ENCODE results near the gene VPS8. TPM values are rescaled to one million over a fixed set of nuclear protein-coding genes. Genes with fewer than 3 reads are reported as not detected.

Gene VPS8
- polyA plus RNA-seq, 2 of the 4 experiments (the other 2 are of a cell fraction) = 10.3 to 30.1 TPM

GRCh38 chr3:184802150-184802549 is 9.8 kb upstream of the VPS8 start:
- no peak overlapping the region for H3K27ac ChIP-seq
- POLR2A ChIA-PET = no interaction called here
- H3K4me1 ChIP-seq = peaks cover 10% of the 10 kb centered on the region
- TF ChIP-seq EHF (CRISPR knock-in tag; IDR thresholded peaks at IDR 0.05) (no peak), CBX8 (IDR thresholded peaks at IDR 0.05) (no peak), RNF2 (IDR thresholded peaks at IDR 0.05; ENCODE audit: borderline replicate concordance, low read depth) (no peak), ESRRA (IDR thresholded peaks at IDR 0.05; ENCODE audit: borderline replicate concordance, low read length) (no peak), SMC3 (IDR thresholded peaks at IDR 0.05) (no peak), KDM5A (IDR thresholded peaks at IDR 0.05) (no peak), HOXB5 (CRISPR knock-in tag; IDR thresholded peaks at IDR 0.05) (no peak), CHD4 (IDR thresholded peaks at IDR 0.05; ENCODE audit: borderline replicate concordance) (no peak), FOXS1 (CRISPR knock-in tag; IDR thresholded peaks at IDR 0.05) (no peak), HOXA7 (CRISPR knock-in tag; IDR thresholded peaks at IDR 0.05) (no peak), MAZ (IDR thresholded peaks at IDR 0.05; ENCODE audit: borderline replicate concordance, low read depth, low read length) (no peak), CTCF (IDR thresholded peaks at IDR 0.05) (no peak)
- DNase-seq (ENCODE audit: low read depth in 1 of 2, low spot score in 1 of 2) (no peak), FAIRE-seq (no peak), ATAC-seq (no peak)
- CTCF ChIA-PET = interaction anchor here (1.0 to 2.9 kb wide), 6 partner anchors 17 to 241 kb away, joined by 3 to 16 read pairs (median 11); partner anchors contain the start of gene EPHB3
- no peak overlapping the region for H3K4me3 ChIP-seq
- no peaks in the 10 kb centered on the region for H3K9me3 ChIP-seq
- 58% methylated on average over 4 of the region's 4 CpGs for WGBS (ENCODE audit: missing lambda C conversion rate)
- H3K4me2 ChIP-seq = no peak overlapping the region

- CTCF ChIA-PET = interaction anchor here (1.3 to 2.6 kb wide), 4 partner anchors 12 to 62 kb away, joined by 4 to 16 read pairs (median 9); no protein-coding TSS in a partner anchor
- Histone ChIP-seq H3K27ac (no peak overlapping the region), H3K9me3 (no peaks in the 10 kb centered on the region), H3K4me2 (no peak overlapping the region), H3K4me3 (no peak overlapping the region), H3K4me1 (peaks cover 10% of the 10 kb centered on the region)
- FAIRE-seq (no peak), DNase-seq (ENCODE audit: low read depth in 1 of 2, low spot score in 1 of 2) (no peak), ATAC-seq (no peak)
- POLR2A ChIA-PET = no interaction called here
- 40% methylated on average over 1 of the region's 1 CpG for WGBS (ENCODE audit: missing lambda C conversion rate)
- TF ChIP-seq FOSB (CRISPR knock-in tag; IDR thresholded peaks at IDR 0.05) (no peak), POLR2A (IDR thresholded peaks at IDR 0.05; ENCODE audit: low read length) (no peak), SREBF2 (IDR thresholded peaks at IDR 0.05) (no peak), RNF2 (IDR thresholded peaks at IDR 0.05; ENCODE audit: borderline replicate concordance, low read depth) (no peak), JUN (IDR thresholded peaks at IDR 0.05) (no peak), NFE2L2 (conservative IDR thresholded peaks at IDR 0.05; ENCODE audit: low read length) (no peak), CBX8 (IDR thresholded peaks at IDR 0.05) (no peak), TP53 (CRISPR knock-in tag; IDR thresholded peaks at IDR 0.05) (no peak), EP300 (IDR thresholded peaks at IDR 0.05) (no peak), MAX (IDR thresholded peaks at IDR 0.05) (no peak), RAD21 (conservative IDR thresholded peaks at IDR 0.05 in 1 of 2, IDR thresholded peaks at IDR 0.05 in 1 of 2) (no peak), REST (IDR thresholded peaks at IDR 0.05) (no peak), CEBPB (IDR thresholded peaks at IDR 0.05) (no peak), HOXB13 (CRISPR knock-in tag; IDR thresholded peaks at IDR 0.05; ENCODE audit: low read depth) (no peak), BCL3 (IDR thresholded peaks at IDR 0.05) (no peak)
Observed at GRCh38 chr3:184804801-184805200, 7.2 kb upstream of the VPS8 start.

Measured in A549 (cell line).